Measurements from ENCODE around the gene TDRD9. TPM values are rescaled to one million over a fixed set of nuclear protein-coding genes. Genes with fewer than 3 reads are reported as not detected.

The TDRD9 gene
- total RNA-seq, 6 donors from 2014 or later: 3.1 to 7.9 (median 5.1) TPM

- TF ChIP-seq POLR2AphosphoS5 (IDR thresholded peaks at IDR 0.05): no peak
- TF ChIP-seq EP300 (IDR thresholded peaks at IDR 0.05): no peak
- no peak for TF ChIP-seq CTCF (IDR thresholded peaks at IDR 0.05)
- TF ChIP-seq POLR2A (IDR thresholded peaks at IDR 0.05): no peak
- Histone ChIP-seq H3K27me3 (no peaks in the 10 kb centered on the region), H3K9me3 (no peaks in the 10 kb centered on the region), H3K4me3 (no peak overlapping the region), H3K4me1 (peaks cover 0 to 3% (median 0%) of the 10 kb centered on the region in 4 donors), H3K36me3 (no peaks in the 10 kb centered on the region), H3K27ac (no peak overlapping the region)
- WGBS, 2 donors: 75 to 76% methylated on average over 7 to 9 of the region's 9 CpGs
- ATAC-seq (ENCODE audit: low FRiP score in 2 of 2) (no peak), DNase-seq (no peak)
These were observed 121.5 kb downstream of the TDRD9 start for GRCh38 chr14:104049576-104050240.

- no peaks in the 10 kb centered on the region for H3K36me3 ChIP-seq
- 89 to 91% methylated on average over 5 of the region's 5 CpGs for WGBS, 2 donors
- no peak overlapping the region for H3K27ac ChIP-seq
- H3K4me1 ChIP-seq: peaks cover 0 to 3% (median 0%) of the 10 kb centered on the region in 4 donors
- TF ChIP-seq EP300 (IDR thresholded peaks at IDR 0.05): no peak
- TF ChIP-seq POLR2A (IDR thresholded peaks at IDR 0.05): no peak
- H3K27me3 ChIP-seq: no peaks in the 10 kb centered on the region
- H3K4me3 ChIP-seq: no peak overlapping the region
- ATAC-seq (ENCODE audit: low FRiP score in 2 of 2) (no peak), DNase-seq (no peak)
- H3K9me3 ChIP-seq: no peaks in the 10 kb centered on the region
These were observed 123.0 kb downstream of the TDRD9 start for GRCh38 chr14:104051092-104051813.

- DNase-seq (no peak), ATAC-seq (ENCODE audit: low FRiP score in 2 of 2) (peak in 1 of 2 donors; percentile 11)
- no peaks in the 10 kb centered on the region for H3K4me1 ChIP-seq
- H3K27ac ChIP-seq: no peak overlapping the region
- no peaks in the 10 kb centered on the region for H3K36me3 ChIP-seq
- no peak overlapping the region for H3K4me3 ChIP-seq
- TF ChIP-seq POLR2AphosphoS5 (IDR thresholded peaks at IDR 0.05) (no peak), CTCF (IDR thresholded peaks at IDR 0.05) (no peak), EP300 (IDR thresholded peaks at IDR 0.05) (no peak), POLR2A (IDR thresholded peaks at IDR 0.05) (no peak)
- no peaks in the 10 kb centered on the region for H3K27me3 ChIP-seq
- WGBS, 2 donors: 82 to 84% methylated on average over 16 of the region's 16 CpGs
- no peaks in the 10 kb centered on the region for H3K9me3 ChIP-seq
These were observed 126.1 kb downstream of the TDRD9 start for GRCh38 chr14:104054222-104054905.

GRCh38 chr14:104062281-104062680, 134.0 kb downstream of the TDRD9 start:
- H3K27me3 ChIP-seq: no peaks in the 10 kb centered on the region
- DNase-seq: no peak
- WGBS, 2 donors: 92 to 100% methylated on average over 1 of the region's 1 CpG
- H3K9me3 ChIP-seq: peaks cover 4 to 13% (median 10%) of the 10 kb centered on the region in 4 donors
- H3K4me3 ChIP-seq: no peak overlapping the region
- no peaks in the 10 kb centered on the region for H3K4me1 ChIP-seq
- TF ChIP-seq POLR2AphosphoS5 (IDR thresholded peaks at IDR 0.05) (no peak), EP300 (IDR thresholded peaks at IDR 0.05) (no peak), CTCF (IDR thresholded peaks at IDR 0.05) (no peak), POLR2A (IDR thresholded peaks at IDR 0.05) (no peak)
- no peaks in the 10 kb centered on the region for H3K36me3 ChIP-seq
- no peak overlapping the region for H3K27ac ChIP-seq
- no peak for ATAC-seq (ENCODE audit: low FRiP score in 2 of 2)

GRCh38 chr14:104064003-104064402, 135.7 kb downstream of the TDRD9 start:
- Histone ChIP-seq H3K9me3 (peaks cover 4 to 13% (median 10%) of the 10 kb centered on the region in 4 donors), H3K4me1 (no peaks in the 10 kb centered on the region), H3K27ac (no peak overlapping the region), H3K27me3 (no peaks in the 10 kb centered on the region), H3K36me3 (no peaks in the 10 kb centered on the region), H3K4me3 (no peak overlapping the region)
- TF ChIP-seq CTCF (IDR thresholded peaks at IDR 0.05) (no peak), POLR2AphosphoS5 (IDR thresholded peaks at IDR 0.05) (no peak), POLR2A (IDR thresholded peaks at IDR 0.05) (no peak), EP300 (IDR thresholded peaks at IDR 0.05) (no peak)
- 81 to 87% methylated on average over 9 to 10 of the region's 10 CpGs for WGBS, 2 donors
- ATAC-seq (ENCODE audit: low FRiP score in 2 of 2): no peak
- DNase-seq: no peak
